NCI-H748 (cell line): ENCODE measurements around the gene C16orf87.
"Not testable (repeated sequence)": the region's sequence is repeated elsewhere in the genome, so short reads cannot be mapped to it uniquely, and the experiment has no call there.

Experiments
- DNase-seq: peaks from one replicate; lab custom pipeline; 2025; ENCODE audit not compliant: unreplicated experiment; lab: John Stamatoyannopoulos, UW

C16orf87 gene

GRCh38 chr16:46801428-46802049, 29.4 kb downstream of the C16orf87 start:
- peak; percentile 35 for DNase-seq

GRCh38 chr16:46800494-46800893, 30.5 kb downstream of the C16orf87 start:
- DNase-seq, result no peak

GRCh38 chr16:46797501-46797900, 33.5 kb downstream of the C16orf87 start:
- no peak for DNase-seq

GRCh38 chr16:46796764-46797269, 34.2 kb downstream of the C16orf87 start:
- DNase-seq, result no peak

- no peak for DNase-seq
Measured at GRCh38 chr16:46793841-46794240, 37.1 kb downstream of the C16orf87 start.

- DNase-seq, result peak; percentile 16
Measured at GRCh38 chr16:46790599-46791270, 40.2 kb downstream of the C16orf87 start.

GRCh38 chr16:46789499-46790414, 41.2 kb downstream of the C16orf87 start:
- peak; percentile 72 for DNase-seq

- no peak for DNase-seq
Measured at GRCh38 chr16:46788891-46789474, 42.0 kb downstream of the C16orf87 start.

GRCh38 chr16:46787909-46788308, 43.1 kb downstream of the C16orf87 start:
- no peak for DNase-seq

GRCh38 chr16:46785076-46785845, 45.7 kb downstream of the C16orf87 start:
- DNase-seq, result no peak

GRCh38 chr16:46784569-46784968, 46.4 kb downstream of the C16orf87 start:
- not testable (repeated sequence) for DNase-seq

GRCh38 chr16:46783800-46784199, 47.2 kb downstream of the C16orf87 start:
- no peak for DNase-seq

- DNase-seq, result no peak
Measured at GRCh38 chr16:46782320-46782719, 48.7 kb downstream of the C16orf87 start.

- DNase-seq, result no peak
Measured at GRCh38 chr16:46777804-46778203, 53.2 kb downstream of the C16orf87 start.

- no peak for DNase-seq
Measured at GRCh38 chr16:46775214-46775613, 55.8 kb downstream of the C16orf87 start.

- no peak for DNase-seq
Measured at GRCh38 chr16:46774743-46775177, 56.2 kb downstream of the C16orf87 start.

GRCh38 chr16:46772463-46772862, 58.5 kb downstream of the C16orf87 start:
- no peak for DNase-seq

GRCh38 chr16:46768809-46769208, 62.2 kb downstream of the C16orf87 start:
- peak; percentile 90 for DNase-seq

GRCh38 chr16:46765050-46765449, 65.9 kb downstream of the C16orf87 start:
- DNase-seq, result no peak

GRCh38 chr16:46763147-46763546, 67.8 kb downstream of the C16orf87 start:
- DNase-seq, result peak; percentile 69
